ENCODE measurements around the gene TEAD1.
A peak's percentile ranks its signal among the peaks of the same experiment; 100 is the strongest.

The TEAD1 gene

GRCh38 chr11:12943311-12943710 is 269.1 kb downstream of the TEAD1 start:
- no peak for DNase-seq (ENCODE audit: low read depth)

- no peak for DNase-seq (ENCODE audit: low read depth)
Measured at GRCh38 chr11:12944889-12945288, 270.7 kb downstream of the TEAD1 start.

GRCh38 chr11:12949453-12949852 is 275.2 kb downstream of the TEAD1 start:
- no peak for DNase-seq (ENCODE audit: low read depth)

GRCh38 chr11:12950670-12951069 is 276.4 kb downstream of the TEAD1 start:
- DNase-seq (ENCODE audit: low read depth): no peak

- DNase-seq (ENCODE audit: low read depth): no peak
Measured at GRCh38 chr11:12951376-12951775, 277.2 kb downstream of the TEAD1 start.

- no peak for DNase-seq (ENCODE audit: low read depth)
Measured at GRCh38 chr11:12952094-12952493, 277.9 kb downstream of the TEAD1 start.

GRCh38 chr11:12958986-12959385 is 284.8 kb downstream of the TEAD1 start:
- no peak for DNase-seq (ENCODE audit: low read depth)

- DNase-seq (ENCODE audit: low read depth): no peak
Measured at GRCh38 chr11:12961615-12962014, 287.4 kb downstream of the TEAD1 start.

- no peak for DNase-seq (ENCODE audit: low read depth)
Measured at GRCh38 chr11:12962306-12962705, 288.1 kb downstream of the TEAD1 start.

- no peak for DNase-seq (ENCODE audit: low read depth)
Measured at GRCh38 chr11:12963051-12963450, 288.8 kb downstream of the TEAD1 start.

- peak; percentile 30 for DNase-seq (ENCODE audit: low read depth)
Measured at GRCh38 chr11:12963792-12964536, 289.7 kb downstream of the TEAD1 start.

GRCh38 chr11:12964650-12965049 is 290.4 kb downstream of the TEAD1 start:
- no peak for DNase-seq (ENCODE audit: low read depth)

- DNase-seq (ENCODE audit: low read depth): no peak
Measured at GRCh38 chr11:12966002-12966401, 291.8 kb downstream of the TEAD1 start.

- no peak for DNase-seq (ENCODE audit: low read depth)
Measured at GRCh38 chr11:12968101-12968500, 293.9 kb downstream of the TEAD1 start.

- DNase-seq (ENCODE audit: low read depth): no peak
Measured at GRCh38 chr11:12968826-12969225, 294.6 kb downstream of the TEAD1 start.

- no peak for DNase-seq (ENCODE audit: low read depth)
Measured at GRCh38 chr11:12971955-12972354, 297.7 kb downstream of the TEAD1 start.

- DNase-seq (ENCODE audit: low read depth): no peak
Measured at GRCh38 chr11:12973528-12974181, 299.4 kb downstream of the TEAD1 start.

- no peak for DNase-seq (ENCODE audit: low read depth)
Measured at GRCh38 chr11:12975195-12975594, 301.0 kb downstream of the TEAD1 start.

- no peak for DNase-seq (ENCODE audit: low read depth)
Measured at GRCh38 chr11:12979928-12980689, 305.9 kb downstream of the TEAD1 start.

GRCh38 chr11:12981676-12982522 is 307.7 kb downstream of the TEAD1 start:
- no peak for DNase-seq (ENCODE audit: low read depth)

- no peak for DNase-seq (ENCODE audit: low read depth)
Measured at GRCh38 chr11:12983336-12983735, 309.1 kb downstream of the TEAD1 start.
